ENCODE results near the gene SLC19A1. TPM values are rescaled to one million over a fixed set of nuclear protein-coding genes. Genes with fewer than 3 reads are reported as not detected.

Gene SLC19A1
- polyA plus RNA-seq, 1 of the 3 experiments (the other 2 are of a cell fraction): 15.0 TPM

GRCh38 chr21:45492765-45493164 is 49.5 kb downstream of the SLC19A1 start:
- whole genome bisulfite sequencing (ENCODE audit: low lambda C conversion rate): 100% methylated on average over 10 of the region's 20 CpGs
- CTCF ChIA-PET: interaction anchor here (1.1 to 2.4 kb wide), 2 partner anchors 14 to 355 kb away, joined by 3 to 8 read pairs; no protein-coding TSS in a partner anchor
- TF ChIP-seq NRF1 (IDR thresholded peaks at IDR 0.05; ENCODE audit: low read depth, low read length): no peak
- no peak for TF ChIP-seq YY1 (IDR thresholded peaks at IDR 0.05; ENCODE audit: low read depth)
- TF ChIP-seq IRF3 (IDR thresholded peaks at IDR 0.05; ENCODE audit: low read depth, low read length): no peak
- no peak for TF ChIP-seq SMC3 (IDR thresholded peaks at IDR 0.05; ENCODE audit: low read depth, low read length)
- no peak for TF ChIP-seq USF1 (IDR thresholded peaks at IDR 0.05; ENCODE audit: borderline replicate concordance, low read depth)
- TF ChIP-seq FOXJ3 (CRISPR knock-in tag; IDR thresholded peaks at IDR 0.05): no peak
- TF ChIP-seq RCOR1 (IDR thresholded peaks at IDR 0.05; ENCODE audit: low read length): no peak
- no peak for TF ChIP-seq PBX3 (IDR thresholded peaks at IDR 0.05)
- no peak for TF ChIP-seq TEAD4 (IDR thresholded peaks at IDR 0.05; ENCODE audit: borderline replicate concordance, insufficient read depth)
- Histone ChIP-seq H4K20me1 (ENCODE audit: insufficient read depth) (no peaks in the 10 kb centered on the region), H3F3A (replicated peaks; ENCODE audit: insufficient read depth) (no peaks in the 10 kb centered on the region), H3K36me3 (replicated peaks in 1 of 2; ENCODE audit: control insufficient read depth in 1 of 2, insufficient read depth in 2 of 2, low read length in 1 of 2) (peaks cover 5 to 52% of the 10 kb centered on the region in 2 experiments), H3K9me3 (no peaks in the 10 kb centered on the region), H3K9ac (no peak overlapping the region), H3K4me1 (ENCODE audit: control insufficient read depth in 1 of 2, insufficient read depth in 2 of 2, low read depth in 1 of 2, low read length in 1 of 2) (no peaks in the 10 kb centered on the region; a peak in 1 of 4 replicates), H3K79me2 (ENCODE audit: insufficient read depth) (no peaks in the 10 kb centered on the region), H3K4me3 (ENCODE audit: low read depth in 2 of 2, low read length in 1 of 2) (no peak overlapping the region), H3K27ac (ENCODE audit: low read depth in 2 of 2, low read length in 1 of 2) (no peak overlapping the region), H3K9me2 (no peaks in the 10 kb centered on the region), H2AFZ (ENCODE audit: low read depth) (no peak overlapping the region), H3K27me3 (ENCODE audit: insufficient read depth) (no peaks in the 10 kb centered on the region), H3K4me2 (no peak overlapping the region)
- POLR2A ChIA-PET: no interaction called here
- DNase-seq: no peak

GRCh38 chr21:45491623-45492022 is 50.6 kb downstream of the SLC19A1 start:
- H3K4me3 ChIP-seq (ENCODE audit: low read depth in 2 of 2, low read length in 1 of 2): no peak overlapping the region
- TF ChIP-seq FOXJ3 (CRISPR knock-in tag; IDR thresholded peaks at IDR 0.05) (no peak), CHD2 (IDR thresholded peaks at IDR 0.05; ENCODE audit: low read length, partially characterized antibody) (no peak), RFX5 (IDR thresholded peaks at IDR 0.05; ENCODE audit: low read length) (no peak), RXRA (IDR thresholded peaks at IDR 0.05; ENCODE audit: borderline replicate concordance, low read depth) (no peak), SIN3A (IDR thresholded peaks at IDR 0.05; ENCODE audit: borderline replicate concordance, low read depth, low read length) (no peak), POLR2AphosphoS5 (IDR thresholded peaks at IDR 0.05; ENCODE audit: low read depth, low read length) (no peak), MXI1 (IDR thresholded peaks at IDR 0.05; ENCODE audit: low read depth, low read length) (no peak), TAF1 (IDR thresholded peaks at IDR 0.05; ENCODE audit: borderline replicate concordance, low read depth, low read length) (no peak), EP300 (IDR thresholded peaks at IDR 0.05; ENCODE audit: borderline replicate concordance in 1 of 2, low read depth in 1 of 2, low read length in 1 of 2) (no peak), ZBTB33 (IDR thresholded peaks at IDR 0.05; ENCODE audit: borderline replicate concordance, low read depth) (no peak), JUND (IDR thresholded peaks at IDR 0.05) (no peak)
- WGBS (ENCODE audit: low lambda C conversion rate): 100% methylated on average over 6 of the region's 9 CpGs
- H3K4me2 ChIP-seq: no peak overlapping the region
- no peaks in the 10 kb centered on the region for H3K9me3 ChIP-seq
- H3K79me2 ChIP-seq (ENCODE audit: insufficient read depth): no peaks in the 10 kb centered on the region
- POLR2A ChIA-PET: interaction anchor here (0.9 kb wide), 1 partner anchor 14 kb away, joined by 3 read pairs; no protein-coding TSS in a partner anchor
- no peak overlapping the region; a peak in 1 of 4 replicates for H3K27ac ChIP-seq (ENCODE audit: low read depth in 2 of 2, low read length in 1 of 2)
- DNase-seq: no peak
- H3K36me3 ChIP-seq (replicated peaks in 1 of 2; ENCODE audit: control insufficient read depth in 1 of 2, insufficient read depth in 2 of 2, low read length in 1 of 2): peaks cover 0 to 49% of the 10 kb centered on the region in 2 experiments
- H3K9me2 ChIP-seq: no peaks in the 10 kb centered on the region
- no peak overlapping the region for H2AFZ ChIP-seq (ENCODE audit: low read depth)
- H3K27me3 ChIP-seq (ENCODE audit: insufficient read depth): no peaks in the 10 kb centered on the region
- H3F3A ChIP-seq (replicated peaks; ENCODE audit: insufficient read depth): no peaks in the 10 kb centered on the region
- no peaks in the 10 kb centered on the region; a peak in 1 of 4 replicates for H3K4me1 ChIP-seq (ENCODE audit: control insufficient read depth in 1 of 2, insufficient read depth in 2 of 2, low read depth in 1 of 2, low read length in 1 of 2)
- no peaks in the 10 kb centered on the region for H4K20me1 ChIP-seq (ENCODE audit: insufficient read depth)
- no peak overlapping the region for H3K9ac ChIP-seq
- CTCF ChIA-PET: interaction anchor here (0.9 to 2.4 kb wide), 2 partner anchors 13 to 353 kb away, joined by 3 to 8 read pairs; no protein-coding TSS in a partner anchor

Measured in SK-N-SH (cell line).